Cardiac muscle cell (in vitro differentiated cells and primary cell): ENCODE data around the gene SCGB3A1. TPM values are rescaled to one million over a fixed set of nuclear protein-coding genes. Genes with fewer than 3 reads are reported as not detected.

Source experiments
- DNase-seq, 2 donors: peaks; one replicate each; pipeline versions ENCODE4 v3.0.0 to v3.0.0-alpha.2; 2010 to 2017; ENCODE audit warnings: low read depth in 1 of 2, low spot score in 1 of 2
- H3K27ac ChIP-seq: fragments of 200-600 bp; sonication (generic); 2 replicates; pipeline ENCODE4 v1.5.1; 2016
- H3K27me3 ChIP-seq: fragments of 200-600 bp; sonication (generic); 2 replicates; pipeline ENCODE4 v1.6.0; 2016; ENCODE audit warnings: control low read depth
- H3K36me3 ChIP-seq: fragments of 200-600 bp; sonication (generic); 2 replicates; pipeline ENCODE4 v1.5.1; 2016; ENCODE audit warnings: control low read depth
- H3K4me1 ChIP-seq: fragments of 200-600 bp; sonication (generic); 2 replicates; pipeline ENCODE4 v1.8.1; 2017; ENCODE audit warnings: low read depth, mild to moderate bottlenecking, mixed run types
- H3K4me3 ChIP-seq: fragments of 200-600 bp; sonication (generic); 2 replicates; pipeline ENCODE4 v1.5.1; 2016; ENCODE audit warnings: mild to moderate bottlenecking
- H3K9me3 ChIP-seq: fragments of 200-600 bp; sonication (generic); 2 replicates; pipeline ENCODE4 v1.5.1; 2017; ENCODE audit warnings: low read depth, mild to moderate bottlenecking, control low read depth
- CTCF ChIP-seq: IDR thresholded peaks from 2 replicates; pipeline ENCODE4 v1.5.1; 2012; ENCODE audit warnings: low read depth, mild to moderate bottlenecking, low read length
- polyA plus RNA-seq: library from polyadenylated mRNA; unstranded; fragments of >200 nt; fragmentation: Nextera tagmentation; extraction: Ambion mirVana; gene quantifications from 2 replicates; pipeline ENCODE4 v1.2.1, GENCODE V29; 2016
- total RNA-seq: library from RNA; depleted of rRNA; stranded (reverse); fragments of >200 nt; gene quantifications from 2 replicates; pipeline ENCODE4 v1.2.3, GENCODE V29; 2016

SCGB3A1 gene
- total and polyA plus RNA-seq, 2 experiments from 2014 or later, result 0.56 TPM; not detected in 1

GRCh38 chr5:180630426-180630825 lies 39.1 kb upstream of the SCGB3A1 start:
- no peak overlapping the region for H3K27ac ChIP-seq
- no peaks in the 10 kb centered on the region for H3K9me3 ChIP-seq
- no peak for TF ChIP-seq CTCF
- peaks cover 4% of the 10 kb centered on the region for H3K4me1 ChIP-seq
- no peaks in the 10 kb centered on the region for H3K36me3 ChIP-seq
- DNase-seq, result no peak
- no peaks in the 10 kb centered on the region for H3K27me3 ChIP-seq
- H3K4me3 ChIP-seq, result no peak overlapping the region

- Histone ChIP-seq H3K4me1 (peaks cover 4% of the 10 kb centered on the region), H3K27me3 (no peaks in the 10 kb centered on the region), H3K27ac (no peak overlapping the region), H3K36me3 (no peaks in the 10 kb centered on the region), H3K9me3 (no peaks in the 10 kb centered on the region), H3K4me3 (no peak overlapping the region)
- DNase-seq, result no peak
- TF ChIP-seq CTCF, result no peak
Measured at GRCh38 chr5:180629831-180630382, 38.6 kb upstream of the SCGB3A1 start.

DNA sequence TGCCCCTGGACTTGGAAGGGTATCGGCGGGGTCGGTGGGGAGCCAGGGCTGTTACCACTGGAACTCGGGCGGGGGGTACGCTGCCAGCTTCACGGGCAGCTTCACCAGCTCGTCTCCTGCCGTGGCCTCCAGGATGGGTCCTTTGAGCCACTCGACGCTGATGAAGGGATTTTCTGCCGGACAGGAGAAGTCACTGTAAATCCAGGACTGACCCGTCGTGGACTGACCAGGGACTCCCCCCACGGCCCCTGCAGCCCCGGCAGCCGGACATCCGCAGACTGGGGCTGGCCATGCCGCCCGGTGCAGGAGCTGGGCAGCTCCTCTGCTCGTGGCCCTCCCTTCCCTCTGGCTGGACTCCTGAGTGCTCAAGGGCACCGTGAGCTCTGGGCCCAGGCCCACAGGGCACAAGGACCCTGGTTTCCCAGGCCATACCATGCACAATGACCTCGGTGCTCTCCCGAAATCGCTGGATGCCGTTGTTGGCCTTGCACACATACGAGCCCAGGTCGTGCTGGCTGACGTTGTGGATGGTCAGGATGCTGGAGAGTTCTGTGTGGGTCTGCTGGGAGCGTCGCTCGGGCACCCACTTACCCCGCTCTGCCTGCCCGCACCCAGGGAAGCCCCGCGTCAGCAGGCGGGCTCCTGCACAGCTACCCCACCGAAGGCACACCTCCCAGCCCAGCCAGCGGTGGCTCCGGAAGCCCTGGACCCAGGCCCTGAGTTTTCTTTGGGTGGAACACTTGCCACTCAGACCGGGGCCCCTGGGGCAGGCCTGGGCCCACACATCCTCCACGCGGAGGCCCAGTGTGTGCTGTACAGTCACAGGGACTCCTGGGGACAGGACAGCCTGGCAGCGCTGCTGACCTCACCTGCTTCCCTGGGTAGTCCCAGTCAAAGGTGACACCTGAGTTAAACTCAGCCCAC lies 37.8 kb upstream of the SCGB3A1 start:
- Histone ChIP-seq H3K4me3 (no peak overlapping the region), H3K4me1 (peaks cover 4% of the 10 kb centered on the region), H3K36me3 (no peaks in the 10 kb centered on the region), H3K27ac (no peak overlapping the region), H3K9me3 (no peaks in the 10 kb centered on the region), H3K27me3 (no peaks in the 10 kb centered on the region)
- TF ChIP-seq CTCF, result no peak
- DNase-seq, result no peak

DNA sequence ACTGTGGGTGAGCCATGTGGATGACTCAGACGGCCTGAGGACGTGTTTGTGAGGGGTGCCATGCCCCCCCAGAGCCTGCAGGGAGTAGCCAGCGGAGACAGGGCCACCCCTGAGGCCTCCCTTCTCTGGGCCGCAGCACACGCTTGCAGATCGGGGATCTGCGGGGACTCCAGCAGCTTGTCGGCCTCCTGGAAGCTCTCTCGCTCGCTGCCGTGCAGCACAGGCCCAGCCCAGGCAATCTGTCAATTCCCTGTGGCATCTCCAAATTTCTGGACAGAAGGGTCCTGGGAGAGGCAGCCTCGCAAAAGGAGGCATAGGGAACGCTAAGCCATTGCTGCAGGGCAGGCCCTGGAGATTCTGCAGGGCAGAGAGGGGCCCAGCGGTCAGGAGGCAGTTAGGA lies 36.9 kb upstream of the SCGB3A1 start:
- Histone ChIP-seq H3K36me3 (no peaks in the 10 kb centered on the region), H3K4me3 (no peak overlapping the region), H3K9me3 (no peaks in the 10 kb centered on the region), H3K27me3 (no peaks in the 10 kb centered on the region), H3K27ac (no peak overlapping the region), H3K4me1 (peaks cover 4% of the 10 kb centered on the region)
- TF ChIP-seq CTCF, result no peak
- DNase-seq, result no peak

- H3K4me1 ChIP-seq, result peaks cover 4% of the 10 kb centered on the region
- no peaks in the 10 kb centered on the region for H3K36me3 ChIP-seq
- DNase-seq, result no peak
- H3K27me3 ChIP-seq, result no peaks in the 10 kb centered on the region
- H3K4me3 ChIP-seq, result no peak overlapping the region
- no peak for TF ChIP-seq CTCF
- no peaks in the 10 kb centered on the region for H3K9me3 ChIP-seq
- no peak overlapping the region for H3K27ac ChIP-seq
Measured at GRCh38 chr5:180627386-180628120, 36.3 kb upstream of the SCGB3A1 start.
